ENCODE measurements around the gene VSX1.

VSX1 gene

GRCh38 chr20:25035921-25036320 lies 46.0 kb downstream of the VSX1 start:
- no peak overlapping the region for H3K27ac Mint-ChIP-seq
- no peak overlapping the region for H3K4me3 Mint-ChIP-seq
- no peaks in the 10 kb centered on the region for H3K9me3 Mint-ChIP-seq
- no peaks in the 10 kb centered on the region for H3K36me3 Mint-ChIP-seq (ENCODE audit: low read depth)
- no peaks in the 10 kb centered on the region for H3K27me3 Mint-ChIP-seq (ENCODE audit: low read depth)
- H3K4me1 Mint-ChIP-seq (ENCODE audit: low read depth), result peaks cover 18% of the 10 kb centered on the region

- no peaks in the 10 kb centered on the region for H3K9me3 Mint-ChIP-seq
- H3K36me3 Mint-ChIP-seq (ENCODE audit: low read depth), result peaks cover 2% of the 10 kb centered on the region
- no peaks in the 10 kb centered on the region for H3K27me3 Mint-ChIP-seq (ENCODE audit: low read depth)
- H3K4me1 Mint-ChIP-seq (ENCODE audit: low read depth), result peaks cover 18% of the 10 kb centered on the region
- H3K27ac Mint-ChIP-seq, result no peak overlapping the region
- no peak overlapping the region for H3K4me3 Mint-ChIP-seq
Measured at GRCh38 chr20:25033924-25034300, 48.0 kb downstream of the VSX1 start.

- peaks cover 2% of the 10 kb centered on the region for H3K36me3 Mint-ChIP-seq (ENCODE audit: low read depth)
- no peaks in the 10 kb centered on the region for H3K27me3 Mint-ChIP-seq (ENCODE audit: low read depth)
- H3K4me3 Mint-ChIP-seq, result no peak overlapping the region
- peaks cover 18% of the 10 kb centered on the region for H3K4me1 Mint-ChIP-seq (ENCODE audit: low read depth)
- H3K27ac Mint-ChIP-seq, result no peak overlapping the region
- no peaks in the 10 kb centered on the region for H3K9me3 Mint-ChIP-seq
Measured at GRCh38 chr20:25033265-25033923, 48.5 kb downstream of the VSX1 start.

GRCh38 chr20:25032478-25033264 lies 49.3 kb downstream of the VSX1 start:
- no peak overlapping the region for H3K4me3 Mint-ChIP-seq
- H3K9me3 Mint-ChIP-seq, result no peaks in the 10 kb centered on the region
- H3K27me3 Mint-ChIP-seq (ENCODE audit: low read depth), result no peaks in the 10 kb centered on the region
- no peak overlapping the region for H3K27ac Mint-ChIP-seq
- peaks cover 2% of the 10 kb centered on the region for H3K36me3 Mint-ChIP-seq (ENCODE audit: low read depth)
- peaks cover 18% of the 10 kb centered on the region for H3K4me1 Mint-ChIP-seq (ENCODE audit: low read depth)

- Mint-ChIP-seq H3K36me3 (ENCODE audit: low read depth) (peaks cover 2% of the 10 kb centered on the region), H3K27me3 (ENCODE audit: low read depth) (no peaks in the 10 kb centered on the region), H3K4me1 (ENCODE audit: low read depth) (peaks cover 15% of the 10 kb centered on the region), H3K27ac (no peak overlapping the region), H3K9me3 (no peaks in the 10 kb centered on the region), H3K4me3 (no peak overlapping the region)
Measured at GRCh38 chr20:25032065-25032477, 49.9 kb downstream of the VSX1 start.

- Mint-ChIP-seq H3K4me3 (no peak overlapping the region), H3K36me3 (ENCODE audit: low read depth) (peaks cover 2% of the 10 kb centered on the region), H3K4me1 (ENCODE audit: low read depth) (peaks cover 7% of the 10 kb centered on the region), H3K27me3 (ENCODE audit: low read depth) (no peaks in the 10 kb centered on the region), H3K9me3 (no peaks in the 10 kb centered on the region), H3K27ac (no peak overlapping the region)
Measured at GRCh38 chr20:25031241-25031640, 50.7 kb downstream of the VSX1 start.

GRCh38 chr20:25030649-25031207 lies 51.2 kb downstream of the VSX1 start:
- H3K4me1 Mint-ChIP-seq (ENCODE audit: low read depth), result peaks cover 2% of the 10 kb centered on the region
- no peak overlapping the region for H3K27ac Mint-ChIP-seq
- H3K4me3 Mint-ChIP-seq, result no peak overlapping the region
- H3K36me3 Mint-ChIP-seq (ENCODE audit: low read depth), result peaks cover 2% of the 10 kb centered on the region
- no peaks in the 10 kb centered on the region for H3K9me3 Mint-ChIP-seq
- no peaks in the 10 kb centered on the region for H3K27me3 Mint-ChIP-seq (ENCODE audit: low read depth)

GRCh38 chr20:25030007-25030648 lies 51.8 kb downstream of the VSX1 start:
- no peak overlapping the region for H3K4me3 Mint-ChIP-seq
- H3K4me1 Mint-ChIP-seq (ENCODE audit: low read depth), result no peaks in the 10 kb centered on the region
- H3K27me3 Mint-ChIP-seq (ENCODE audit: low read depth), result no peaks in the 10 kb centered on the region
- no peak overlapping the region for H3K27ac Mint-ChIP-seq
- no peaks in the 10 kb centered on the region for H3K9me3 Mint-ChIP-seq
- H3K36me3 Mint-ChIP-seq (ENCODE audit: low read depth), result peaks cover 2% of the 10 kb centered on the region

GRCh38 chr20:25025986-25026605 lies 55.8 kb downstream of the VSX1 start:
- no peaks in the 10 kb centered on the region for H3K4me1 Mint-ChIP-seq (ENCODE audit: low read depth)

More at GRCh38 chr20:25025986-25026605, 55.8 kb downstream of the VSX1 start:
- Mint-ChIP-seq H3K36me3 (ENCODE audit: low read depth) (peaks cover 2% of the 10 kb centered on the region), H3K4me3 (no peak overlapping the region), H3K27ac (no peak overlapping the region), H3K27me3 (ENCODE audit: low read depth) (no peaks in the 10 kb centered on the region), H3K9me3 (no peaks in the 10 kb centered on the region)
